DMS53 treated with DMSO at 0.1 percent for 48 hours (cell line): ENCODE data around the gene USP51.
"Not testable (repeated sequence)": the region's sequence is repeated elsewhere in the genome, so short reads cannot be mapped to it uniquely, and the experiment has no call there.

Source experiments
- DNase-seq: peaks from one replicate; lab custom pipeline; 2025; ENCODE audit not compliant: unreplicated experiment; lab: John Stamatoyannopoulos, UW

Gene USP51

GRCh38 chrX:55465791-55466190, 23.9 kb downstream of the USP51 start:
- not testable (repeated sequence) for DNase-seq

- DNase-seq: not testable (repeated sequence)
Measured at GRCh38 chrX:55465108-55465507, 24.5 kb downstream of the USP51 start.

- not testable (repeated sequence) for DNase-seq
Measured at GRCh38 chrX:55464050-55464449, 25.6 kb downstream of the USP51 start.

GRCh38 chrX:55459926-55460325, 29.7 kb downstream of the USP51 start:
- DNase-seq: not testable (repeated sequence)

GRCh38 chrX:55459426-55459825, 30.2 kb downstream of the USP51 start:
- not testable (repeated sequence) for DNase-seq

- DNase-seq: not testable (repeated sequence)
Measured at GRCh38 chrX:55455708-55456107, 33.9 kb downstream of the USP51 start.

GRCh38 chrX:55452833-55453124, 36.9 kb downstream of the USP51 start:
- DNase-seq: no peak

- DNase-seq: peak; percentile 70
Measured at GRCh38 chrX:55451990-55452832, 37.4 kb downstream of the USP51 start, which contains the start of gene MAGEH1. Gene MAGEH1 (plus strand): TSS chrX:55452127. CDS start chrX:55452375, 248 bp downstream.

- no peak for DNase-seq
Measured at GRCh38 chrX:55451626-55451989, 38.0 kb downstream of the USP51 start.

GRCh38 chrX:55451141-55451540, 38.5 kb downstream of the USP51 start:
- DNase-seq: no peak

GRCh38 chrX:55450259-55450658, 39.4 kb downstream of the USP51 start:
- DNase-seq: peak; percentile 3

GRCh38 chrX:55443468-55443867, 46.2 kb downstream of the USP51 start:
- DNase-seq: not testable (repeated sequence)
